GM23338 (cell line): ENCODE measurements around the gene SASS6. TPM values are rescaled to one million over a fixed set of nuclear protein-coding genes. Genes with fewer than 3 reads are reported as not detected.

Experiments
- ATAC-seq: fragments of 200-7000 bp; cut with Tn5 transposase; 3 replicates; pipeline ENCODE4 v1.9.1; 2020
- DNase-seq: peaks from one replicate; pipeline ENCODE4 v3.0.0-alpha.2; 2015; ENCODE audit warnings: low spot score
- H2AFZ ChIP-seq: fragments of 200-600 bp; sonication (generic); 2 replicates; pipeline ENCODE4 v1.8.0; 2016; ENCODE audit warnings: antibody characterized with exemption, mild to moderate bottlenecking, moderate library complexity
- H3F3A ChIP-seq: fragments of 200-600 bp; sonication (generic); replicated peaks from 2 replicates; pipeline ENCODE4 v1.8.0; 2017; ENCODE audit warnings: antibody characterized with exemption, mixed run types, low read depth
- H3K27ac ChIP-seq: fragments of 200-600 bp; sonication (generic); 2 replicates; pipeline ENCODE4 v1.6.1; 2016; ENCODE audit warnings: low read depth
- H3K27me3 ChIP-seq: fragments of 200-600 bp; sonication (generic); 2 replicates; pipeline ENCODE4 v1.8.0; 2016; ENCODE audit warnings: mild to moderate bottlenecking, mixed run types, moderate library complexity; ENCODE audit not compliant: insufficient read depth
- H3K36me3 ChIP-seq: fragments of 200-600 bp; sonication (generic); 2 replicates; pipeline ENCODE4 v1.8.0; 2016; ENCODE audit warnings: mild to moderate bottlenecking; ENCODE audit not compliant: insufficient read depth
- H3K4me1 ChIP-seq: fragments of 200-600 bp; sonication (generic); 2 replicates; pipeline ENCODE4 v1.8.0; 2016; ENCODE audit warnings: mild to moderate bottlenecking, moderate library complexity; ENCODE audit not compliant: insufficient read depth
- H3K4me2 ChIP-seq: fragments of 200-600 bp; sonication (generic); 2 replicates; pipeline ENCODE4 v1.7.1; 2017; ENCODE audit warnings: mixed run types
- H3K4me3 ChIP-seq: fragments of 200-600 bp; sonication (generic); 2 replicates; pipeline ENCODE4 v1.6.1; 2016; ENCODE audit warnings: mixed run types
- H3K79me2 ChIP-seq: fragments of 200-600 bp; sonication (generic); replicated peaks from 2 replicates; pipeline ENCODE4 v1.8.0; 2017; ENCODE audit warnings: mild to moderate bottlenecking; ENCODE audit not compliant: insufficient read depth
- H3K9me2 ChIP-seq: fragments of 200-600 bp; sonication (generic); 2 replicates; pipeline ENCODE4 v1.8.0; 2017; ENCODE audit not compliant: insufficient read depth
- H4K20me1 ChIP-seq: fragments of 200-600 bp; sonication (generic); replicated peaks from 2 replicates; pipeline ENCODE4 v1.8.0; 2017; ENCODE audit warnings: mild to moderate bottlenecking; ENCODE audit not compliant: insufficient read depth
- H3K27ac Mint-ChIP-seq: 2 replicates; pipeline ENCODE4 v1.8.0; 2020; ENCODE audit warnings: inconsistent platforms, mild to moderate bottlenecking, moderate library complexity, mixed read lengths
- H3K27me3 Mint-ChIP-seq: 3 replicates; pipeline ENCODE4 v1.8.0; 2022; ENCODE audit warnings: low read depth, mild to moderate bottlenecking, moderate library complexity, mixed read lengths, inconsistent platforms; ENCODE audit not compliant: insufficient read depth, poor library complexity
- H3K36me3 Mint-ChIP-seq: 3 replicates; pipeline ENCODE4 v1.8.0; 2021; ENCODE audit warnings: low read depth, mild to moderate bottlenecking, inconsistent platforms, moderate library complexity, mixed read lengths
- H3K4me1 Mint-ChIP-seq: 3 replicates; pipeline ENCODE4 v1.8.0; 2020; ENCODE audit warnings: mild to moderate bottlenecking, inconsistent platforms, mixed read lengths
- H3K4me3 Mint-ChIP-seq: 3 replicates; pipeline ENCODE4 v1.8.0; 2021; ENCODE audit warnings: moderate library complexity, mild to moderate bottlenecking, inconsistent platforms, mixed read lengths
- H3K9me3 Mint-ChIP-seq: 3 replicates; pipeline ENCODE4 v1.8.0; 2020; ENCODE audit warnings: moderate library complexity, mild to moderate bottlenecking, inconsistent platforms, mixed read lengths
- CREB1 ChIP-seq: fragments of 250-450 bp; sonication (Bioruptor Pico); IDR thresholded peaks from 2 replicates; pipeline ENCODE4 v1.5.0; 2020; ENCODE audit warnings: low read depth, mild to moderate bottlenecking, moderate library complexity
- CTCF ChIP-seq, 2 experiments: fragments of 200-600 bp in 1 of 2; sonication (generic) in 1 of 2; conservative IDR thresholded peaks; 2 replicates each; pipeline versions ENCODE4 v1.5.1 to v1.6.1; 2016 to 2017; ENCODE audit warnings: antibody characterized with exemption in 2 of 2, low read depth in 2 of 2, mild to moderate bottlenecking in 2 of 2, moderate library complexity in 1 of 2
- ETS1 ChIP-seq: IDR thresholded peaks from 2 replicates; pipeline ENCODE4 v1.6.1; 2016; ENCODE audit warnings: antibody characterized with exemption
- EZH2 ChIP-seq: fragments of 200-600 bp; sonication (generic); IDR thresholded peaks from one replicate; pipeline ENCODE4 v1.8.0; 2017; ENCODE audit warnings: antibody characterized with exemption, mild to moderate bottlenecking, low read depth; ENCODE audit not compliant: unreplicated experiment
- EZH2phosphoT487 ChIP-seq: fragments of 200-600 bp; sonication (generic); IDR thresholded peaks from one replicate; pipeline ENCODE4 v1.8.1; 2018; ENCODE audit warnings: antibody characterized with exemption; ENCODE audit not compliant: unreplicated experiment
- JUNB ChIP-seq: IDR thresholded peaks from one replicate; pipeline ENCODE4 v1.6.1; 2016; ENCODE audit warnings: antibody characterized with exemption; ENCODE audit not compliant: unreplicated experiment
- NANOG ChIP-seq: IDR thresholded peaks from 2 replicates; pipeline ENCODE4 v1.6.1; 2016; ENCODE audit warnings: antibody characterized with exemption, borderline replicate concordance
- POLR2AphosphoS5 ChIP-seq: IDR thresholded peaks from 2 replicates; pipeline ENCODE4 v1.6.1; 2016; ENCODE audit warnings: antibody characterized with exemption, low read depth
- REST ChIP-seq: IDR thresholded peaks from one replicate; pipeline ENCODE4 v1.6.1; 2018; ENCODE audit warnings: antibody characterized with exemption; ENCODE audit not compliant: unreplicated experiment
- STAT1 ChIP-seq: IDR thresholded peaks from one replicate; pipeline ENCODE4 v1.6.1; 2016; ENCODE audit warnings: antibody characterized with exemption; ENCODE audit not compliant: unreplicated experiment
- ZNF114 ChIP-seq: fragments of 250-450 bp; sonication (Bioruptor Pico); IDR thresholded peaks from 2 replicates; pipeline ENCODE4 v1.5.0; 2020; ENCODE audit warnings: mild to moderate bottlenecking, moderate library complexity
- ZNF331 ChIP-seq: fragments of 250-450 bp; sonication (Bioruptor Pico); IDR thresholded peaks from 2 replicates; pipeline ENCODE4 v1.5.0; 2020; ENCODE audit warnings: low read depth, mild to moderate bottlenecking, moderate library complexity
- ZNF462 ChIP-seq: fragments of 250-450 bp; sonication (Bioruptor Pico); IDR thresholded peaks from 2 replicates; pipeline ENCODE4 v1.5.0; 2020; ENCODE audit warnings: mild to moderate bottlenecking, moderate library complexity
- polyA plus RNA-seq: library from polyadenylated mRNA; unstranded; fragments of >200 nt; fragmentation: Nextera tagmentation; extraction: Ambion mirVana; gene quantifications from 2 replicates; pipeline ENCODE4 v1.2.1, GENCODE V29; 2016
- total RNA-seq: library from RNA; depleted of rRNA; stranded (reverse); fragments of >200 nt; shearing (Covaris generic); gene quantifications from 2 replicates; pipeline ENCODE4 v1.2.3, GENCODE V29; 2014

SASS6 gene
- total and polyA plus RNA-seq, 2 experiments from 2014 or later: 17.0 to 21.1 TPM

- H3K4me1 Mint-ChIP-seq: peaks cover 12% of the 10 kb centered on the region
- Histone ChIP-seq H3K4me2 (no peak overlapping the region), H3K9me2 (no peaks in the 10 kb centered on the region), H3K79me2 (no peaks in the 10 kb centered on the region), H2AFZ (no peak overlapping the region), H3K27me3 (no peaks in the 10 kb centered on the region), H3F3A (no peaks in the 10 kb centered on the region), H3K36me3 (peaks cover 18% of the 10 kb centered on the region), H3K4me1 (peaks cover 6% of the 10 kb centered on the region), H3K27ac (peak overlapping the region; percentile 67; the same call in 1 of the 2 replicates), H4K20me1 (no peaks in the 10 kb centered on the region), H3K4me3 (no peak overlapping the region)
- H3K27ac Mint-ChIP-seq: peak overlapping the region; percentile 85; the same call in 1 of the 2 replicates
- ATAC-seq (no peak), DNase-seq (no peak)
- no peak overlapping the region for H3K4me3 Mint-ChIP-seq
- TF ChIP-seq ZNF114 (CRISPR knock-in tag): no peak
- no peak for TF ChIP-seq EZH2
- TF ChIP-seq EZH2phosphoT487: no peak
- no peak for TF ChIP-seq CREB1 (CRISPR knock-in tag)
- TF ChIP-seq STAT1: no peak
- TF ChIP-seq CTCF (conservative IDR thresholded peaks at IDR 0.05; ENCODE audit: low read depth in 2 of 2): no peak
- TF ChIP-seq JUNB: no peak
- no peak for TF ChIP-seq ZNF331 (CRISPR knock-in tag)
- TF ChIP-seq POLR2AphosphoS5: no peak
- TF ChIP-seq ZNF462 (CRISPR knock-in tag): no peak
- TF ChIP-seq NANOG: no peak
- no peak for TF ChIP-seq ETS1
- TF ChIP-seq REST: no peak
- no peaks in the 10 kb centered on the region; the same call in 2 of the 3 replicates for H3K9me3 Mint-ChIP-seq
- H3K27me3 Mint-ChIP-seq: peaks cover 2% of the 10 kb centered on the region
- peaks cover 30% of the 10 kb centered on the region for H3K36me3 Mint-ChIP-seq
These were observed 14.2 kb upstream of the SASS6 start for GRCh38 chr1:100146958-100147357.
